ENCODE data around the gene FBXO10. TPM values are rescaled to one million over a fixed set of nuclear protein-coding genes. Genes with fewer than 3 reads are reported as not detected.
"Not testable (repeated sequence)": the region's sequence is repeated elsewhere in the genome, so short reads cannot be mapped to it uniquely, and the experiment has no call there.

Gene FBXO10
- total RNA-seq, 3 donors from 2014 or later, result 5.1 to 6.9 (median 5.9) TPM

- DNase-seq (ENCODE audit: low spot score in 2 of 2), result no peak
- TF ChIP-seq CTCF (IDR thresholded peaks at IDR 0.05) (no peak), POLR2AphosphoS5 (IDR thresholded peaks at IDR 0.05) (no peak), POLR2A (IDR thresholded peaks at IDR 0.05) (no peak)
- no peaks in the 10 kb centered on the region for H3K9me3 ChIP-seq
- no peaks in the 10 kb centered on the region for H3K4me1 ChIP-seq
- intact Hi-C loops (cut with DNase I; ENCODE audit: low total_unique reads), result loop anchor here (10.0 kb wide), 2 partner anchors 56 to 114 kb away; partner anchors contain the start of genes GRHPR and TOMM5
- H3K27ac ChIP-seq, result no peak overlapping the region
- H3K4me3 ChIP-seq, result no peak overlapping the region
- no peaks in the 10 kb centered on the region for H3K36me3 ChIP-seq
- H3K27me3 ChIP-seq, result peaks cover 0 to 6% of the 10 kb centered on the region in 2 donors
Observed at GRCh38 chr9:37480759-37481158, 95.4 kb downstream of the FBXO10 start.

GRCh38 chr9:37477987-37478619 lies 98.1 kb downstream of the FBXO10 start:
- H3K27me3 ChIP-seq; H3K9me3 ChIP-seq; H3K27ac ChIP-seq; H3K4me1 ChIP-seq; H3K4me3 ChIP-seq; intact Hi-C loops (cut with DNase I; ENCODE audit: low total_unique reads); H3K36me3 ChIP-seq; DNase-seq (ENCODE audit: low spot score in 2 of 2): not testable (repeated sequence)

GRCh38 chr9:37477443-37477842 lies 98.7 kb downstream of the FBXO10 start:
- DNase-seq (ENCODE audit: low spot score in 2 of 2); H3K27me3 ChIP-seq; H3K27ac ChIP-seq; H3K4me1 ChIP-seq; intact Hi-C loops (cut with DNase I; ENCODE audit: low total_unique reads); H3K4me3 ChIP-seq; H3K36me3 ChIP-seq; H3K9me3 ChIP-seq: not testable (repeated sequence)

- TF ChIP-seq CTCF (IDR thresholded peaks at IDR 0.05) (no peak), POLR2A (IDR thresholded peaks at IDR 0.05) (no peak), POLR2AphosphoS5 (IDR thresholded peaks at IDR 0.05) (no peak)
- intact Hi-C loops (cut with DNase I; ENCODE audit: low total_unique reads), result no loop called here
- Histone ChIP-seq H3K9me3 (no peaks in the 10 kb centered on the region), H3K27ac (no peak overlapping the region), H3K27me3 (peaks cover 0 to 5% of the 10 kb centered on the region in 2 donors), H3K36me3 (no peaks in the 10 kb centered on the region), H3K4me3 (no peak overlapping the region), H3K4me1 (no peaks in the 10 kb centered on the region)
- no peak for DNase-seq (ENCODE audit: low spot score in 2 of 2)
Observed at GRCh38 chr9:37476930-37477329, 99.2 kb downstream of the FBXO10 start.

- intact Hi-C loops (cut with DNase I; ENCODE audit: low total_unique reads), result no loop called here
- no peak for DNase-seq (ENCODE audit: low spot score in 2 of 2)
- Histone ChIP-seq H3K4me3 (no peak overlapping the region), H3K27me3 (no peaks in the 10 kb centered on the region), H3K4me1 (no peaks in the 10 kb centered on the region), H3K36me3 (no peaks in the 10 kb centered on the region), H3K27ac (no peak overlapping the region), H3K9me3 (no peaks in the 10 kb centered on the region)
- TF ChIP-seq POLR2AphosphoS5 (IDR thresholded peaks at IDR 0.05) (no peak), CTCF (IDR thresholded peaks at IDR 0.05) (no peak), POLR2A (IDR thresholded peaks at IDR 0.05) (no peak)
Observed at GRCh38 chr9:37474438-37474837, 101.7 kb downstream of the FBXO10 start.

GRCh38 chr9:37473982-37474381 lies 102.2 kb downstream of the FBXO10 start:
- H3K9me3 ChIP-seq; H3K36me3 ChIP-seq; H3K27ac ChIP-seq; H3K27me3 ChIP-seq; H3K4me3 ChIP-seq; intact Hi-C loops (cut with DNase I; ENCODE audit: low total_unique reads); DNase-seq (ENCODE audit: low spot score in 2 of 2); H3K4me1 ChIP-seq: not testable (repeated sequence)

All from breast epithelium (tissue), 4 donors.